NB4 (cell line): ENCODE measurements around the gene IL2RA.

Experiments
- CTCF ChIP-seq: IDR thresholded peaks from one replicate; pipeline ENCODE4 v1.5.1; 2012; ENCODE audit warnings: low read depth, low read length
- MYC ChIP-seq: IDR thresholded peaks from 2 replicates; pipeline ENCODE4 v1.6.1; 2011; ENCODE audit warnings: low read depth, low read length
- POLR2A ChIP-seq: IDR thresholded peaks from 2 replicates; pipeline ENCODE4 v1.6.1; 2011; ENCODE audit warnings: mild to moderate bottlenecking; ENCODE audit not compliant: insufficient read length; ENCODE audit errors: extremely low read depth

DNA sequence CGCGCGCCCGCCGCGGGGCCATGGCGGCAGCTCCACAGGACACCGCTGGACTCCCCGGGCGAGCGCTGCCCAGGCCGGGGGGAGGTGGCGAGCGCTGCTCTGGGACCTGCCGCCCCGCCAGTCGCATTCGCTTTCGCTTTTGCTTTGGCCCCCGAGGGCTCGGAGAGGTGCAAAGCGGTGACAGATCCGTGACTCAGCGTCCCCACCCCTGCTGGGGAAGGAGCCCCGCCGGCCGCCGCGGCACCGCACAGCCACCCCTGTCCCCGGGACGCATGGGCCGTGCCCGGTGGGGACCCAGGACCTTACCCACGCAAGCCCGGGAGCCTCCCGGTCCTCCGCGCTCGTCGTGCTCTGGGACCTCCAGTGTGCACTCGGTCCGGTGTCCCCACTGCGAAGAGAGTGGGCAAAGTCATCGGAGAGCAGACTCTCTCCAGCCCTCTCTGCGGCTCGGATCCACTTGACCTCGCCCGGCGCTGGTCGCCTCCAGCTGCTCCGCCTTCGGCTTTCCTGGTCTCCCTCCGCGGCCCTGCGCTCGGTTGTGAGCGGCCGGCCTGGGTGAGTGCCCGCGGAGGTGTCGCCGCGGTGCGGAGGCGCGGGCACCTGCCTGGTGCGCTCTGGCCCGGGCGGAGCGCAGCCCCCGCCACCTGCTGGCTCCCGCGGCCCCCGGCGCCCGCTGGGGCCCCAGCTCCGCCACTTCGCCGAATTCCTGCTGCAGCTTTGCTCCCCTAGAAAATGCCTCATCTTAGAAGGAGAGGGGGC lies 84.5 kb downstream of the IL2RA start, which contains the start of gene IL15RA:
- TF ChIP-seq CTCF (no peak), POLR2A (no peak), MYC (peak; percentile 50; the same call in 1 of the 2 replicates)
